Fibroblast of skin of back (primary cell): ENCODE measurements around the gene DUSP9. TPM values are rescaled to one million over a fixed set of nuclear protein-coding genes. Genes with fewer than 3 reads are reported as not detected.
A peak's percentile ranks its signal among the peaks of the same experiment; 100 is the strongest.
"Not testable (repeated sequence)": the region's sequence is repeated elsewhere in the genome, so short reads cannot be mapped to it uniquely, and the experiment has no call there.

Experiments
- DNase-seq: peaks from one replicate; pipeline ENCODE4 v3.0.0-alpha.2; 2013
- polyA plus RNA-seq, 2 experiments: library from polyadenylated mRNA; unstranded; fragments of 120-200 nt; gene quantifications; one replicate each; pipeline ENCODE4 v1.2.1, GENCODE V29; 2013; ENCODE audit not compliant: insufficient read length in 2 of 2

DUSP9 gene
- 0.11 TPM for polyA plus RNA-seq (2013, experiment 1 of 2; ENCODE audit: insufficient read length)
- polyA plus RNA-seq (2013, experiment 2 of 2; ENCODE audit: insufficient read length): 0.11 TPM

- DNase-seq: no peak
Observed at GRCh38 chrX:153646620-153647373, at the start of gene DUSP9. TSS of gene DUSP9 (plus strand) at chrX:153647203. CDS start at chrX:153647954, 751 bp downstream.

GRCh38 chrX:153598541-153599191 is 48.3 kb upstream of the DUSP9 start, which contains the start of gene CCNQ:
TSS of gene CCNQ (minus strand) at chrX:153599139. CDS start at chrX:153599073, 66 bp downstream.
- DNase-seq: peak; percentile 30

- peak; percentile 86 for DNase-seq
Observed at GRCh38 chrX:153599192-153600031, 47.6 kb upstream of the DUSP9 start.

- no peak for DNase-seq
Observed at GRCh38 chrX:153600032-153600373, 47.0 kb upstream of the DUSP9 start.

GRCh38 chrX:153600921-153601320 is 46.1 kb upstream of the DUSP9 start:
- DNase-seq: no peak

GRCh38 chrX:153601511-153602110 is 45.4 kb upstream of the DUSP9 start:
- DNase-seq: no peak

GRCh38 chrX:153602601-153603000 is 44.4 kb upstream of the DUSP9 start:
- no peak for DNase-seq

- DNase-seq: no peak
Observed at GRCh38 chrX:153603131-153603656, 43.8 kb upstream of the DUSP9 start.

- DNase-seq: not testable (repeated sequence)
Observed at GRCh38 chrX:153604666-153605380, 42.2 kb upstream of the DUSP9 start.

GRCh38 chrX:153606503-153606902 is 40.5 kb upstream of the DUSP9 start:
- DNase-seq: no peak

- DNase-seq: no peak
Observed at GRCh38 chrX:153608376-153608775, 38.6 kb upstream of the DUSP9 start.

- peak; percentile 55 for DNase-seq
Observed at GRCh38 chrX:153608806-153609205, 38.2 kb upstream of the DUSP9 start.

GRCh38 chrX:153609917-153610835 is 36.8 kb upstream of the DUSP9 start:
- DNase-seq: peak; percentile 63

- DNase-seq: no peak
Observed at GRCh38 chrX:153610836-153611213, 36.2 kb upstream of the DUSP9 start.

GRCh38 chrX:153611298-153612095 is 35.5 kb upstream of the DUSP9 start:
- DNase-seq: no peak

- no peak for DNase-seq
Observed at GRCh38 chrX:153612413-153612812, 34.6 kb upstream of the DUSP9 start.

GRCh38 chrX:153614818-153615217 is 32.2 kb upstream of the DUSP9 start:
- DNase-seq: no peak

- DNase-seq: no peak
Observed at GRCh38 chrX:153620576-153620975, 26.4 kb upstream of the DUSP9 start.

GRCh38 chrX:153621949-153622598 is 24.9 kb upstream of the DUSP9 start:
- DNase-seq: no peak
